ENCODE measurements around the gene LTBP1.

DNA sequence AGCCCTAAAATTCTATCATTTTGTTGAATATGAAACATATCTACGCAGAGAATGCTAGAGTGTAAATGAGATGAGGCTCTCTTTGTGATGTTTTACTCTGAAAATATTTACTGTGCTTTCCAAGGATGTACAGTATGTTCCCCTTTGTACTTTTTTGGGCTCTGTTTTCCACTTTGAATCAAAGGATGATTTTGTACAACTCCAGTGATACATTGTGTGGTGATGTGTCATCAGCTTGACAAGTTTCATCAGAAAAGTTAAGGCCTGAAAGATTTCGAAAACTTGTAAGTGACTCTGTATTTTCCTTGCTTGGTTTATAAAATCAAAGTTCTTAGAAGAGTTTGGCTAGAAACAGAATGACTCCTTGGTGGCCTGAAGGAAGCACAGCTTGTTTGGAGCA is 206.3 kb downstream of the LTBP1 start:
- TF ChIP-seq, protein P1, sequence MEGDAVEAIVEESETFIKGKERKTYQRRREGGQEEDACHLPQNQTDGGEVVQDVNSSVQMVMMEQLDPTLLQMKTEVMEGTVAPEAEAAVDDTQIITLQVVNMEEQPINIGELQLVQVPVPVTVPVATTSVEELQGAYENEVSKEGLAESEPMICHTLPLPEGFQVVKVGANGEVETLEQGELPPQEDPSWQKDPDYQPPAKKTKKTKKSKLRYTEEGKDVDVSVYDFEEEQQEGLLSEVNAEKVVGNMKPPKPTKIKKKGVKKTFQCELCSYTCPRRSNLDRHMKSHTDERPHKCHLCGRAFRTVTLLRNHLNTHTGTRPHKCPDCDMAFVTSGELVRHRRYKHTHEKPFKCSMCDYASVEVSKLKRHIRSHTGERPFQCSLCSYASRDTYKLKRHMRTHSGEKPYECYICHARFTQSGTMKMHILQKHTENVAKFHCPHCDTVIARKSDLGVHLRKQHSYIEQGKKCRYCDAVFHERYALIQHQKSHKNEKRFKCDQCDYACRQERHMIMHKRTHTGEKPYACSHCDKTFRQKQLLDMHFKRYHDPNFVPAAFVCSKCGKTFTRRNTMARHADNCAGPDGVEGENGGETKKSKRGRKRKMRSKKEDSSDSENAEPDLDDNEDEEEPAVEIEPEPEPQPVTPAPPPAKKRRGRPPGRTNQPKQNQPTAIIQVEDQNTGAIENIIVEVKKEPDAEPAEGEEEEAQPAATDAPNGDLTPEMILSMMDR (IDR thresholded peaks at IDR 0.05; ENCODE audit: insufficient read depth, low read length): no peak
- TF ChIP-seq POLR2AphosphoS5 (IDR thresholded peaks at IDR 0.05; ENCODE audit: low read depth) (no peak), GABPA (IDR thresholded peaks at IDR 0.05; ENCODE audit: low read depth) (no peak)
- TF ChIP-seq, protein P2, sequence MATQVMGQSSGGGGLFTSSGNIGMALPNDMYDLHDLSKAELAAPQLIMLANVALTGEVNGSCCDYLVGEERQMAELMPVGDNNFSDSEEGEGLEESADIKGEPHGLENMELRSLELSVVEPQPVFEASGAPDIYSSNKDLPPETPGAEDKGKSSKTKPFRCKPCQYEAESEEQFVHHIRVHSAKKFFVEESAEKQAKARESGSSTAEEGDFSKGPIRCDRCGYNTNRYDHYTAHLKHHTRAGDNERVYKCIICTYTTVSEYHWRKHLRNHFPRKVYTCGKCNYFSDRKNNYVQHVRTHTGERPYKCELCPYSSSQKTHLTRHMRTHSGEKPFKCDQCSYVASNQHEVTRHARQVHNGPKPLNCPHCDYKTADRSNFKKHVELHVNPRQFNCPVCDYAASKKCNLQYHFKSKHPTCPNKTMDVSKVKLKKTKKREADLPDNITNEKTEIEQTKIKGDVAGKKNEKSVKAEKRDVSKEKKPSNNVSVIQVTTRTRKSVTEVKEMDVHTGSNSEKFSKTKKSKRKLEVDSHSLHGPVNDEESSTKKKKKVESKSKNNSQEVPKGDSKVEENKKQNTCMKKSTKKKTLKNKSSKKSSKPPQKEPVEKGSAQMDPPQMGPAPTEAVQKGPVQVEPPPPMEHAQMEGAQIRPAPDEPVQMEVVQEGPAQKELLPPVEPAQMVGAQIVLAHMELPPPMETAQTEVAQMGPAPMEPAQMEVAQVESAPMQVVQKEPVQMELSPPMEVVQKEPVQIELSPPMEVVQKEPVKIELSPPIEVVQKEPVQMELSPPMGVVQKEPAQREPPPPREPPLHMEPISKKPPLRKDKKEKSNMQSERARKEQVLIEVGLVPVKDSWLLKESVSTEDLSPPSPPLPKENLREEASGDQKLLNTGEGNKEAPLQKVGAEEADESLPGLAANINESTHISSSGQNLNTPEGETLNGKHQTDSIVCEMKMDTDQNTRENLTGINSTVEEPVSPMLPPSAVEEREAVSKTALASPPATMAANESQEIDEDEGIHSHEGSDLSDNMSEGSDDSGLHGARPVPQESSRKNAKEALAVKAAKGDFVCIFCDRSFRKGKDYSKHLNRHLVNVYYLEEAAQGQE (IDR thresholded peaks at IDR 0.05; ENCODE audit: insufficient replicate concordance, low read depth): no peak

Measured in HL-60 (cell line).